IMR-90 (cell line): Measurements from ENCODE around the gene C6orf47. TPM values are rescaled to one million over a fixed set of nuclear protein-coding genes. Genes with fewer than 3 reads are reported as not detected.
A peak's percentile ranks its signal among the peaks of the same experiment; 100 is the strongest.

Experiments used
- ATAC-seq: fragments of 200-7000 bp; cut with Tn5 transposase; 2 replicates; pipeline ENCODE4 v1.9.1; 2020; ENCODE audit warnings: low read depth, mild to moderate bottlenecking, moderate library complexity
- BruUV-seq: library from RNA; stranded (reverse); fragments of 400-500 nt; replicated peaks from 2 replicates; lab custom pipeline; 2021; lab: Mats Ljungman, UMichigan
- CTCF ChIA-PET: fragments of 300-600 bp; formaldehyde crosslinking; extraction: SDS; loops from one replicate; lab custom pipeline; 2021; ENCODE audit warnings: antibody characterized with exemption; lab: Yijun Ruan, JAX
- POLR2A ChIA-PET: fragments of 300-600 bp; sonication (Branson Sonifier 250); formaldehyde crosslinking; loops from one replicate; lab custom pipeline; 2022; ENCODE audit warnings: antibody characterized with exemption; ENCODE audit not compliant: unreplicated experiment; lab: Charles Lee
- DNase-seq: peaks from one replicate; pipeline ENCODE4 v3.0.0; 2013
- H2AFZ ChIP-seq: replicated peaks from 2 replicates; pipeline ENCODE3; 2013; ENCODE audit warnings: low read length, mild to moderate bottlenecking; ENCODE audit not compliant: poor library complexity
- H2AK5ac ChIP-seq: 2 replicates; pipeline ENCODE4 v1.6.1; 2013; ENCODE audit warnings: low read depth, low read length, inconsistent platforms
- H2AK9ac ChIP-seq: replicated peaks from 2 replicates; pipeline ENCODE3; 2013; ENCODE audit warnings: mild to moderate bottlenecking, low read depth, low read length, moderate library complexity; ENCODE audit not compliant: poor library complexity
- H2BK120ac ChIP-seq: 2 replicates; pipeline ENCODE4 v1.6.1; 2013; ENCODE audit warnings: low read depth, low read length, inconsistent platforms
- H2BK15ac ChIP-seq: 3 replicates; pipeline ENCODE4 v1.6.1; 2013; ENCODE audit warnings: low read depth, low read length, inconsistent platforms
- H2BK20ac ChIP-seq: 2 replicates; pipeline ENCODE4 v1.6.1; 2013; ENCODE audit warnings: low read depth, mild to moderate bottlenecking, inconsistent platforms, low read length, moderate library complexity
- H2BK5ac ChIP-seq: 2 replicates; pipeline ENCODE4 v1.6.1; 2013; ENCODE audit warnings: mild to moderate bottlenecking, low read depth, low read length, inconsistent platforms; ENCODE audit not compliant: poor library complexity, severe bottlenecking
- H3K14ac ChIP-seq: replicated peaks from 2 replicates; pipeline ENCODE4 v1.6.1; 2013; ENCODE audit warnings: low read depth, low read length, inconsistent platforms
- H3K18ac ChIP-seq: 2 replicates; pipeline ENCODE4 v1.6.1; 2013; ENCODE audit warnings: low read depth, low read length, control low read depth
- H3K23ac ChIP-seq: 2 replicates; pipeline ENCODE4 v1.6.1; 2013; ENCODE audit warnings: low read depth, low read length, inconsistent platforms
- H3K27ac ChIP-seq: 2 replicates; pipeline ENCODE4 v1.5.1; 2013; ENCODE audit warnings: mild to moderate bottlenecking, control low read depth, low read length; ENCODE audit not compliant: insufficient read depth
- H3K27me3 ChIP-seq: 2 replicates; pipeline ENCODE4 v1.6.1; 2013; ENCODE audit warnings: low read length; ENCODE audit not compliant: control insufficient read depth, insufficient read depth
- H3K36me3 ChIP-seq: 2 replicates; pipeline ENCODE4 v1.6.1; 2013; ENCODE audit warnings: low read length, mixed read lengths; ENCODE audit not compliant: control insufficient read depth, insufficient read depth
- H3K4ac ChIP-seq: 2 replicates; pipeline ENCODE4 v1.6.1; 2013; ENCODE audit warnings: low read depth, low read length, inconsistent platforms
- H3K4me1 ChIP-seq: 2 replicates; pipeline ENCODE4 v1.6.1; 2013; ENCODE audit warnings: low read length, mixed read lengths; ENCODE audit not compliant: control insufficient read depth, insufficient read depth
- H3K4me2 ChIP-seq: 2 replicates; pipeline ENCODE4 v1.6.1; 2013; ENCODE audit warnings: low read depth, mild to moderate bottlenecking, control low read depth, low read length, moderate library complexity
- H3K4me3 ChIP-seq: 2 replicates; pipeline ENCODE4 v1.5.1; 2013; ENCODE audit warnings: low read depth, mild to moderate bottlenecking, control low read depth, low read length, moderate library complexity; ENCODE audit not compliant: insufficient read depth
- H3K56ac ChIP-seq: 2 replicates; pipeline ENCODE4 v1.6.1; 2013; ENCODE audit warnings: low read length, inconsistent platforms; ENCODE audit not compliant: insufficient read depth; ENCODE audit errors: extremely low read depth
- H3K79me1 ChIP-seq, 2 experiments: 2 replicates each; pipeline ENCODE4 v1.6.1; 2013; ENCODE audit warnings: low read length in 2 of 2, inconsistent platforms in 1 of 2, low read depth in 1 of 2
- H3K9ac ChIP-seq: 2 replicates; pipeline ENCODE4 v1.6.1; 2013; ENCODE audit warnings: low read depth, low read length, control low read depth
- H3K9me1 ChIP-seq: 2 replicates; pipeline ENCODE4 v1.6.1; 2013; ENCODE audit warnings: low read length, inconsistent platforms; ENCODE audit not compliant: insufficient read depth
- H3K9me3 ChIP-seq: 2 replicates; pipeline ENCODE4 v1.6.1; 2013; ENCODE audit warnings: low read length; ENCODE audit not compliant: control insufficient read depth, insufficient read depth
- H4K20me1 ChIP-seq: 2 replicates; pipeline ENCODE4 v1.6.1; 2013; ENCODE audit warnings: low read length, inconsistent platforms; ENCODE audit not compliant: insufficient read depth
- H4K5ac ChIP-seq: 2 replicates; pipeline ENCODE4 v1.6.1; 2013; ENCODE audit warnings: mild to moderate bottlenecking, low read depth, low read length, control low read depth
- H4K8ac ChIP-seq, 2 experiments: 2 replicates each; pipeline ENCODE4 v1.6.1; 2013; ENCODE audit warnings: low read depth in 2 of 2, low read length in 2 of 2, control low read depth in 1 of 2, inconsistent platforms in 1 of 2
- H4K91ac ChIP-seq: 2 replicates; pipeline ENCODE4 v1.6.1; 2013; ENCODE audit warnings: low read depth, low read length, inconsistent platforms; ENCODE audit not compliant: insufficient read depth
- BHLHE40 ChIP-seq: fragments of 150-350 bp; IDR thresholded peaks from 2 replicates; pipeline ENCODE4 v1.6.1; 2016; ENCODE audit warnings: mild to moderate bottlenecking, low read depth, low read length
- MAZ ChIP-seq: IDR thresholded peaks from 2 replicates; pipeline ENCODE4 v1.6.1; 2012; ENCODE audit warnings: low read depth, mild to moderate bottlenecking, low read length, improper control_type of control experiment, moderate library complexity, borderline replicate concordance
- NFE2L2 ChIP-seq: fragments of 150-350 bp; IDR thresholded peaks from 2 replicates; pipeline ENCODE4 v1.6.1; 2016; ENCODE audit warnings: low read depth, mild to moderate bottlenecking, low read length
- POLR2A ChIP-seq: IDR thresholded peaks from 2 replicates; pipeline ENCODE4 v1.6.1; 2012; ENCODE audit warnings: mild to moderate bottlenecking, low read depth, low read length
- RAD21 ChIP-seq: IDR thresholded peaks from 2 replicates; pipeline ENCODE4 v1.6.1; 2012; ENCODE audit warnings: low read length, improper control_type of control experiment
- RFX5 ChIP-seq: IDR thresholded peaks from 2 replicates; pipeline ENCODE4 v1.8.0; 2012; ENCODE audit warnings: low read depth, mild to moderate bottlenecking, low read length, moderate library complexity
- WGBS, 2 experiments: methylation state at CpG; one replicate each; pipeline versions ENCODE4 v1.1.5 to v1.1.7; 2013; ENCODE audit warnings: missing lambda C conversion rate in 2 of 2; ENCODE audit not compliant: insufficient read length in 1 of 2; ENCODE audit errors: extremely low coverage in 2 of 2; 5-methylcytosine and 5-hydroxymethylcytosine counted together
- dilution Hi-C: fragments of 300-500 bp; cut with HindIII; formaldehyde crosslinking; loops from one replicate; pipeline ENCODE4 v1.14.3; 2018; ENCODE audit warnings: low sequenced_read_pairs; ENCODE audit not compliant: unreplicated experiment
- in situ Hi-C: fragments of 300-500 bp; cut with MboI; formaldehyde crosslinking; loops from 3 replicates; pipeline ENCODE4 v1.14.3; 2019; ENCODE audit warnings: low sequenced_read_pairs, inconsistent platforms, mixed read lengths
- intact Hi-C: fragments of 100-400 bp; cut with micrococcal nuclease; formaldehyde crosslinking; loops from 2 replicates; pipeline ENCODE4 v1.10.0; 2022
- polyA plus RNA-seq, 3 experiments: library from polyadenylated mRNA; depleted of rRNA; stranded (reverse); fragments of >200 nt; gene quantifications; 2 replicates each; pipeline ENCODE4 v1.2.3, GENCODE V29; 2012; ENCODE audit warnings: low replicate concordance in 1 of 3
- total RNA-seq: library from RNA; depleted of rRNA; stranded (reverse); fragments of >200 nt; gene quantifications from 2 replicates; pipeline ENCODE4 v1.2.3, GENCODE V29; 2012
- TF ChIP-seq, protein P1 (sequence below): fragments of 150-350 bp; IDR thresholded peaks from 2 replicates; pipeline ENCODE4 v1.6.1; 2017; ENCODE audit warnings: mild to moderate bottlenecking, antibody characterized with exemption, low read length, low read depth

Gene C6orf47
- total and polyA plus RNA-seq, 2 of the 4 experiments (the other 2 are of a cell fraction): 8.9 to 14.2 TPM

DNA sequence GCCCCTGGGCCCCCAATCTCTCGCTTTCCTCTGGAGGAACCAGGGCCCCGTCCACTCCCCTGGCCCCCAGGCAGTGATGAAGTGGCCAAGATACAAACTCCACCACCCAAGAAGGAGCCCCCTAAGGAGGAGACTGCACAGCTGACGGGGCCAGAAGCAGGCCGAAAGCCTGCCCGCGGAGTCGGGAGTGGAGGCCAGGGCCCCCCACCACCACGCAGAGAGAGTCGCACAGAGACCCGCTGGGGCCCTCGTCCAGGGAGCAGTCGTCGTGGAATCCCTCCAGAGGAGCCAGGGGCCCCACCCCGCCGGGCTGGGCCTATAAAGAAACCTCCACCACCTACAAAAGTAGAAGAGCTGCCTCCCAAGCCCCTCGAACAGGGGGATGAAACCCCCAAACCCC is 29.4 kb downstream of the C6orf47 start:
- Histone ChIP-seq H3K9me1 (no peaks in the 10 kb centered on the region), H2AK9ac (peak overlapping the region; percentile 75), H3K9me3 (no peaks in the 10 kb centered on the region), H2BK20ac (no peak overlapping the region), H3K14ac (no peak overlapping the region), H2AK5ac (no peak overlapping the region), H3K79me1 (peaks cover 44 to 62% of the 10 kb centered on the region in 2 experiments), H3K9ac (no peak overlapping the region), H4K91ac (no peak overlapping the region), H2BK5ac (no peak overlapping the region), H2AFZ (no peak overlapping the region), H3K4me1 (no peaks in the 10 kb centered on the region), H3K27ac (no peak overlapping the region), H4K20me1 (peaks cover 27% of the 10 kb centered on the region), H3K23ac (no peak overlapping the region), H3K36me3 (peaks cover 93% of the 10 kb centered on the region), H4K8ac (no peak overlapping the region), H2BK15ac (no peak overlapping the region), H3K27me3 (no peaks in the 10 kb centered on the region), H3K4me3 (no peak overlapping the region), H4K5ac (no peak overlapping the region), H3K4ac (no peak overlapping the region), H2BK120ac (no peak overlapping the region), H3K56ac (no peak overlapping the region), H3K18ac (no peak overlapping the region), H3K4me2 (no peak overlapping the region)
- no peak for DNase-seq
- TF ChIP-seq NFE2L2 (no peak), RAD21 (no peak), POLR2A (no peak), RFX5 (no peak), MAZ (no peak), BHLHE40 (no peak)
- TF ChIP-seq, protein P1, sequence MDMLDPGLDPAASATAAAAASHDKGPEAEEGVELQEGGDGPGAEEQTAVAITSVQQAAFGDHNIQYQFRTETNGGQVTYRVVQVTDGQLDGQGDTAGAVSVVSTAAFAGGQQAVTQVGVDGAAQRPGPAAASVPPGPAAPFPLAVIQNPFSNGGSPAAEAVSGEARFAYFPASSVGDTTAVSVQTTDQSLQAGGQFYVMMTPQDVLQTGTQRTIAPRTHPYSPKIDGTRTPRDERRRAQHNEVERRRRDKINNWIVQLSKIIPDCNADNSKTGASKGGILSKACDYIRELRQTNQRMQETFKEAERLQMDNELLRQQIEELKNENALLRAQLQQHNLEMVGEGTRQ: no peak
- dilution Hi-C loops: no loop called here
- POLR2A ChIA-PET: no interaction called here
- WGBS, 2 experiments: 97% methylated on average over 5 of the region's 16 CpGs; no CpG with 5 or more reads in 1 of the 2 experiments
- intact Hi-C loops: no loop called here
- CTCF ChIA-PET: no interaction called here
- no TSS peak for BruUV-seq
- ATAC-seq: no peak
- in situ Hi-C loops: no loop called here
